Activated CD8-positive, alpha-beta memory T cell treated with anti-CD3 and anti-CD28 coated beads for 24 hours (primary cell): Measurements from ENCODE around the gene CYRIA.

Source experiments
- DNase-seq: peaks from one replicate; pipeline ENCODE4 v3.0.0-alpha.2; 2020

The CYRIA gene

DNA sequence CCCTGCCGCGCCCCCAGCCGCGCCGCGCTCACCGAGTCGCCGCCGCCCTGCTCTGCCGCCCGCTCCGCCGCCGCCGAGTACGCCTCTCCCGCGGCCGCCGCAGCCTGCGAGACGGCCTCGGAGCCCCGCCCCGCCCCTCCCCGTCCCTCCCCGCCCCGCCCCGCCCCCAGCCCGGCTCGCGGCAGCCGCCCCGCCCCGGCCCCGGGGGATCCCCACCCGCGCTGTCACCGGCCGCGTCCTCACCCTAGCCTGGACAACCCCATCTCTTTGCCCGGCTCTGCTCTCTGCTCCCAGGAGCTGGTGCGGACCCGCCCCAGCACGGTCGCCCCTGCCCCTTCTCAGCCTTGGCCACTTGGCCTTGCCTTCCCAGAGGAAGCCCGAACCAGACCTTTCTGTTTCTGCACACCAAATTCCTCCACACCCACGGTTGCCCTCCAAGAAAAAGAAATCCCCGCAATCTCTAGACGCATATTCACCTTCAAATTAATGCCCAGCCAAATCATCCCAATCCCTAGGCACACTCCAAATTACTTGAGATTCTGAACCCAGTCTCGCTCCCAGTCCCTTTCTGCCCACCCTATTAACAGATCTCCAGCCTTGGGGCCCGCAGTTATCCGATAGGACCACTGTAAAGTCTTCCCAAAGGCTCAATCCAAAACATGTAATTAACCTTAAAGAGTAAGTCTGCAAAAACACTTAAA is at the start of gene CYRIA:
Gene CYRIA (minus strand): TSS at position 87 of the 701 bp plus-strand sequence. CDS start 77,715 bp downstream, outside the sequence.
- peak; percentile 72 for DNase-seq

DNA sequence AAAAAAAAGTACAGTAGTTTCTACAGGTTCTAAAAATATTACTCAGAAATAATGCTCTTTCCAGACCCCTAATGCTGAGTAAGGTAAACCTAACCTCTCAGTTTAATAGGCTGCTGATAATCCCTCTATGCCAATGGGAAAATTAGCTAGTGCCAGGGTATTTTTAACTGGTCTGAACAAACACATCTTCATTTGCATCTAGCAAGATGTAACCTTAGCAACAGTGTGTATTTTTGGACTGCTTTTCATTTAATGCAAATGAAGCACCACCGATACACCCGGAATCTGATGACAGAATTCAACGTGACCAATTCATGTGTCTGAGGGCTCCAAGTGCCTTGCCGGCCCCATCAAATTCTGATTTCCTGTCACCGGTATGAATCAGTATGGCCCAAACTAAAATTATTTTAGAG is 47.4 kb upstream of the CYRIA start:
- no peak for DNase-seq

DNA sequence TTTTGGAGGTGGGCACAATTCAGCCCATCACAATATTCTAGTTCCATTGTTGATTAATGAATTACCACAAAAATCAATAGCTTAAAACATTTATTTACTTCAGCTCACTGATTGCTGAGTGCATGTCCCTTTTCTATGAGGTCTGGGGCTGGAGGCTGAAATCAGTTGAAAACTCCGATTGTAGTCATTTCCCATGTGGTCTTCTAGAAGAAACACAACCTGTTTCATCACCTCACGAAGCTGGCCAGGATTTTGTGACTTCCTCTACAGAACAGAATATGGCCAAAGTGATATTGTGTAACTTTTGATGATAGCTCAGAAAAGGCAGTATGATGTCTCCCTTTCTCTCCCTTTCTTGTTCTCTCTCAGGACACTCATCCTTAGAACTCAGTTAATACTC is 44.1 kb upstream of the CYRIA start:
- no peak for DNase-seq

DNA sequence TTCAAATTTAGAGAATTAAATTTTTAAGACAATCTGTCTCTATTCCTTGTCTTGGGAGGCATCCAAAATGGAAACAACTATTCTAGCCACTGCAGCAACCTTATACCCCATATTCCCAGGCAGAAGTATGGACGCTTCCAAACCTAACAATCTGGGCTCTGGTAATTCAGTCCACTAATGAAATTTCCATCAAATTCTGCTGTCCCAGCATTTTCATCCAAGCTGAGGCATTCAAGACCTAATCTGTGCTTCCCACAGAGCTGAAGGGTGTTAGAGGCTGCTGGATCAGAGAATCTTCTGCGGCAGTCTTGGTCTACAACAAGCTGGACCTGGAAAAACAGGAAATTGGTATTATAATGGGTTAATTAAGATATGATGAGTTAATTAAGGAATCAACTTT is 42.5 kb upstream of the CYRIA start:
- DNase-seq = no peak

DNA sequence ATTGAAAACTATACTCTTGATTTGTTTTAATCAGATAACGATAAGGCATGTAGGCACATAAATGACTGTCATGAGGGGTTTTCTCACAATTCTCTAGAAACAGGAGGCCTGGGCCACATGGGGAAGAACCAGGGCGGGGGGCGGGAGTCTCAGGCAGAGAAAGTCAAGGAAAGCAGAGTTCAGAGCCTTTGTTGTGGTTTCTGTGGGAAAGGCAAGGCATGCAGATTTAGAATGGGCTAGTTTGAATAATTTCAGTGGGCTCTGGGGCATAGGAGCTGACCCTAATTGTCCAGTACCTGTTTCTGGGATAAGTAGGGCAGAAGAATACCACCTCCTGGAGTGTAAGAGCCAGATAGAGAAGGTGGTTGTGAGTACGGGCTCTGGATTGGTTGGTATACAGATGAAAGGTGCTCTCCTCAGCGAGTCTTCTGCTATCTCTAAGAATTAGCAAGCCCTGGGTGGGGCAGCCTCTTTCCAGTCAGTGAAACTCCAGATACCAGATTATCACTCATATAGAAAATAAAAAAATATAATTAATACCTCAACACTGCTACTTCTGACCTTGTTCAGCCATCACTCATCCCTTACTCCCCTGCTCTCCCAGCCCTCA is 41.5 kb upstream of the CYRIA start:
- DNase-seq = no peak

DNA sequence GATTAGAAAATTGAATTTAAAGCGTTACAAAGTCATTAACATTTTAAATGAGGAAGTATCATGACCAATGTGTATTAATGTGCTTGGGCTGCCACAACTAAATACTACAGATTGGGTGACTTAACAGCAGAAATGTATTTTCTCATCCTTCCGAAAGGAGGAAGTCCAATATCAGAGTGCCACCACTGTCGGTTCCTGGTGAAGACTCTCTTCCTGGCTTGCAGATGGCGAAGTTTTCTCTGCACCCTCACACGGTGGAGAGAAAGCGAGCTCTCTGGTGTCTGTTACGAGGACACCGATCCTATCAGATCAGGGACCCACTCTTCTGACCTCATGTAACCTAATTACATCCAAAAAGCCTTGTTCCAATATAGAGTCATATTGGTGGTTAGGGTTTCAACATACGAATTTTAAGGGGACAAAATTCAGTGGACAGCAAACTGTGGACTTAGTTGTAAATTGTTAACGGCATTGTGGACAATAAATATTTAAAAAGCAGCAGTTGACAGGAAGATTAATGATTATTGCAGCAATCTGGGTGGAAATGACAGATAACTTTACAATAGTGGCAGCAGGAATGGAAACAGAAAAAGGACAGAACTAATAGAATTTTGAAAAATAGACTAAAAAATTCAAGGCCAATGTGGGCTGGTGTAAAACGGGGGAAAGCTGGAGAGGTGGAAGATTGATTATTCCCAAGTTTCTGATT is 35.1 kb upstream of the CYRIA start:
- no peak for DNase-seq

DNA sequence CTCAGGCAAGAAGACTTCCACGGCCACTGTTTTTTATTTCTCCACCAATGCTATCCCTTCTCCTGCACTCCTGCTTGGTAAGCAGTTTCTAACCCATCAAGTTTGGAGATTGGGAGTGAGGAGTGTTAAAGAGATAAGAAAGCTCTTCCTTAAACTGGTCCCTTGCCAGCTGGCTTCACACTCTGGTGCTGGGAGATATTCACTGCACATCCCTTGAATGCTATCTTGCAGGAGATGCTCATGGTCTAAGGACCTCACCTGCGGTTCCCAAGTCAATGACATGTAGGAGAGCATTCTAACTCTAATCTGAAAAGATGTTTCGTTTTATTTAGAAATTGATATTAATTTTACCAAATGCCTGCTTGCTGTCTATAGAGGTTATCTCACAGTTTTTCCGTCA is 28.2 kb upstream of the CYRIA start:
- DNase-seq = no peak

DNA sequence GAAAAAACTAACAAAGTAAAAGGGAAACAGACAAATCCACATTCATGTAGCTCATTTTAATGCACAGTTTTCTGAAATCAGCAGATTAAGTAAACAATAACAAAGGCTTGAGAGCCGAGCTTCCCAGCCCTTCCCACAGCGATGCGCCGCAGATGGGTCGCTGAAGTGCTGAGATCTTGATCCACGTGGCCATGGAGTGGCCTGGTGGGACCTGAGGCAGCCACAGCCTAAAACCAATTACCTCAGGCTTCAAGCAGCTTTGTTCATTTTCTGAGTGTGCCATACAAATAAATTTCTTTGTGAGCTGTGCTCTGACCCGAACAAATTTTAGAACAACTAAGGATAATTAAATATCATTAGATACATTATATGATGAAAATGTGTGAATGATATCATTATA is 25.6 kb upstream of the CYRIA start:
- no peak for DNase-seq

DNA sequence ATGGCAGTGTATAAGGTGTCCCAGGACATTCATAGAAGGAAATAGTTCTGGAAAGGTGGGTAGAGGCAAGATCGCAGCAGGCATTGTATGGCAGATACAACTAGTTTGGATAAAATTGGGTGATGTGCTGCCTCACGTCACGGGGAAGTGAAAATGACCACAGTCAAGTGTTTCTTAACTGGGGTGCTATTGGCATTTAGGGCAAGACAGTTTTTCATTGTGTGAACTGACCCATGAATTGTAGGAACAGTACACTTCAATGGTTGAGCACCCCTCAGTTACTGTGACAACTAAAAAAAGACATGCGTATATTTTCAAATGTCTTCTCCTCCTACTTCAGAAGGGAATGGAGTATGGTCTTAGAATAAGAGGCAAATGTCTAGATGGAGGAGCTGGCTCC is 22.3 kb upstream of the CYRIA start:
- no peak for DNase-seq

DNA sequence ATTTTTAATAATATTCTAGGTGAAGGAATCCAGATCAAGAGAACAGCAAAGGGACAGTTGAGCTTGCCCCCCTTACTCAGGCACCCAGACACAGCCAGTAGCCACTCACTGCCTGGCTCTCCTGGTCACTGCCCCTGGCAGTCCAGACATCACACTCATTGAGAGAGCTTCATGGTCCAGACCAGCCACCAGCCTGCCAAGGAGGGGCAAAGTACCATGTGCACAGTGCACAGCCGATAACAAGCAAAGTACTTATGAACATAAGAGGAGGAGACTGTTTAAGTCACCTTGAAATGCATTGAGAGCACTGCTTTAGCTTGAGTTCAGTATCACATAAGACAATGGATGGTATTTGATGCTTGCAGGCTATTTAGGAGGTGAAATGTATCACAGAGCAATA is 21.6 kb upstream of the CYRIA start:
- no peak for DNase-seq

DNA sequence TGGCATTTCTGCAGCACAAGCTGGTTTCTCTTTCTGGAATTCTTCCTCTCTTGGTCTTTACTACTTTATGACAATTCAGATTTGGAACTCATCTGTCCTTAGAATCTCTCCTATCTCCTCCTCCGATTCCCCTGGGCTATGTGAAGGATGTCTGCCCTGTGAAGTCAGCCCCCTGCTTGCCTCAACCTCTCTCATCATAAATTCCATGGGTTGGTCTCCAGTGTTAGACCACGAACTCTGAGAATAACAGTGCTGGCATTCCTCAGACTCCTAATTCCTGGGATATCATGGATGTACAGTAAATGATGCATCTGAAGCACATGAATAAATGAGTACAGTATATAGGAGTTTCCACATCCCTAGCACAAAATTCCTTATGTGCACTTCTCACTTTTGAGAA is 21.0 kb upstream of the CYRIA start:
- DNase-seq = no peak

DNA sequence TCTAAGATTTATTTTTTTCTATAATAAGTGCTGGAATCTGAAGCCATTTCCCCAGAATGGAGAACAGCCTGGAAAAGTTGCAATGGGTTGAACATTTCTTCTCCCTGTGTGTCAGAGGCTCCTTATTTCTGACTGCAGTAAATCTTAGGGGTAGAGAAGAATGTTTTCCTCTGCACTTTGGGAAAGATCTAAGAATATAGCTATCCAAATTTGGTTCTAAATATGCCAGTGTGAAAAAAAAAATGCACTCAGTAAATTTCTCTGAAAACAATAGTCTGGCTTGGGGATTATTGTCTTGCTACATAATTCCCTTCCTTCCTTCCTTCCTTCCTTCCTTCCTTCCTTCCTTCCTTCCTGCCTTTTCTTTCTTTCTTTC is 19.7 kb upstream of the CYRIA start:
- DNase-seq = no peak

DNA sequence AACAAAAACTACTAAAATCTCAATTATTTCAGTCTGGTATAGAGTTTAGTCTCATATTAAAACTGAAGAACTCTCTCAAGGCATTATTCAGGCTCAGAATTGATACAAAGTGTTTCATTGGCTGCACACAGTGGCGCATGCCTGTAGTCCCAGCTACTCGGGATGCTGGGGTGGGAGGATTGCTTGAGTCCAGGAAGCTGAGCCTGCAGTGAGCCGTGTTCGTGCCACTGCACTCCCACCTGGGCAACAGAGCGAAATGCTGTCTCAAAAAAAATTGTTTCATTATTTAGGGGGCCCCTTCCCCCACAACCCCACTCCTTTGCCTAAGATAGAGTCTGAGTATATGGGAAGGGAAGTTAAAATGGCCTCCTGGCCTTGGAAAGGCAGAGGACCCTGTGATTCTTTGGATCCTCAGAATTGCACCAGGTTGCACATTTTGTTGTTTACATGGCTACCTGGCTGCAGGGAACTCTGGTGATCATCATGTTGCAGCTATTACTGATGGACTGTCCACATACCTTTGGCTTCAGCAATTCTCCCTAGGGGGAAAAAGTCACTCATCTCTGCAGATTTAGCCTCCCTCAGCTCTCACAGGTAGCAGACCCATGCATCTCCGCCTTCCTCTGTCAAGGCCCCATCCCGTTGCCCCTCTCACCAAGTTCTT is 19.2 kb upstream of the CYRIA start:
- no peak for DNase-seq

DNA sequence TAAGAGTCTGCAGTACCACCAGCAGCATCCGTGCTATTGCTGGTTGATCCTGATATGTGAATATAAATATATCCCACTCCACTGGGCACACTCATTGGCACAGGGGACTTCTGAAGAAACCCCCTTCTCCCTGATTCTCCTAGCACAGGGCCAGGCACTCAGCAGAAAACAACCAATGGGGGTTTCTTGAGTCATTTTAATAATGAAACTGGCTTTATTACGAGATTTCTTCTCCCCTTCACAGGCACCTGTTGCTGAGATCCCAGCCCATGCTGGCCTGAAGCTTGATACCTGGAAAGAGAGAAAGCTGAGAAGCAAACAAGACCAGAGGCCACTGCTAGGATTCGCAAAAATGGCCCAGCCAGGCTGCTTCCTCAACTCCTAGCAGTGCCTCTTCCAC is 17.9 kb upstream of the CYRIA start:
- no peak for DNase-seq

DNA sequence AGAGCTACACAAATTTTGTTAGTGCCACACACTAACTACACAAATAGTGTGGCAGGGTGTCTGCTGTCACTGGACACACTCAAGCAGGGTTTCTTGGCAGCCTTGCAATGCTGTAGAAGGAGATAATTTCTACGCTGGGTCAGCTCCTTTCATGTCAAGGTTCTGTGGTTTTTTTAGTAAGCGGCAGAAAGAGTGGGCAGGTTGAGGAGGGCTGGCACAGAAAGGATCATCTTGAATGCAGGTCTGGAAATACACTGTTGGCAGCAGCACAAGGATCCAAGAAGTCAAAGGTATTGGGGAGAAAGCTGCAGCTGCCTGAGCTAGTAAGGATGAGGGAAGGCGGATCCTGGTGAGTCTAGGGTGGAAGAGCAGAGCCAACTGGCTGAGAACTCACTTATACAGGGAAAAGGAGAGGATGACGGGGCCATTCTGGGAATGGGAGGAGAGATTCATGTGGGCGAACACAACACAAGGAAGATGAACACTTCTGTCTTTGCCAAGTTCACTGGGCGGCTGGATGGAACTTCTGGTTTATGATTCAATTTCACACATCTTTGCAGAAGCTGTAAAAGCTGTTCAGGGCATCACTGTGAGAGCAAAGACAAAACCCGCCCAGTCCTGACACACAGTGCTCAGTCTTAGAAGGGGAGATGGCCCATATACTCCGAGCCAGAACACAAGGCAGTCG is 16.9 kb upstream of the CYRIA start:
- no peak for DNase-seq

DNA sequence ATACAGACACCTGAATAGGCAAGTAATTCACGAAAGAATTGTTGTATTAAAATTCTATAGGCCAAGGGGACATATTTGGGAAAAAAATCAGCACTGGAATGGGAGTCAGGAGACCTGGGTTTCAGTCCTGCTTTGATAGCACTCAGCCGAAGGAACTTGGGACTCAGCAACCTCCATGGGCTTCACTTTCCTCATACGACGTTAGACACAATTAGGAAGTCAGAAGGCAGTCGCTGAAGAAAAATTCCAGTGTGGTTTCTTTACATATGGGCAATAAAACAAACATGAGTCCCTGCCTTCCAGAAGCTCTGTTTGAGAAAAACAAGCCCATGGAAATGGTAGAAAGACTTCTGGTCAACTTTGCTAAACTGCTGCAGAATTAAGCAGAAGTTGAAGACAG is 15.1 kb upstream of the CYRIA start:
- no peak for DNase-seq

DNA sequence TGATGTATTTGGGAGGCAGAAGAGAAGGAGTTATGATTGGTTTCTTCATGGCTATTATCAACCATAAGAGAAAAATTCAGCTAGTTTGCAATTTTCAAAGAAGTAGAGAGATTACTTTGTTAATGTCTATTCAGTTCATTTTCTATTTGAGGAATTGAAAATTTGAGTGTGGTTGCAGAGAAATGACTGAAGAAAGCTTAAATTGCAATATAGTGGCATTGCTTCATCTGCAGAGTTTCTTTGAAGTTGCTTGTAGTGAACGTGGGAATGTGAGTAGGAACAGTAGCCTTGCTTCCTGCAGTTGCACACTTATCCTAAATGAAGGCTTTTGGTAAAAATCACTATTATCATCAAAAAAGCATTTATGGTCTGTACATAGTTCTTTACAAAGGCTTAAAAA is 14.7 kb upstream of the CYRIA start:
- DNase-seq = no peak

DNA sequence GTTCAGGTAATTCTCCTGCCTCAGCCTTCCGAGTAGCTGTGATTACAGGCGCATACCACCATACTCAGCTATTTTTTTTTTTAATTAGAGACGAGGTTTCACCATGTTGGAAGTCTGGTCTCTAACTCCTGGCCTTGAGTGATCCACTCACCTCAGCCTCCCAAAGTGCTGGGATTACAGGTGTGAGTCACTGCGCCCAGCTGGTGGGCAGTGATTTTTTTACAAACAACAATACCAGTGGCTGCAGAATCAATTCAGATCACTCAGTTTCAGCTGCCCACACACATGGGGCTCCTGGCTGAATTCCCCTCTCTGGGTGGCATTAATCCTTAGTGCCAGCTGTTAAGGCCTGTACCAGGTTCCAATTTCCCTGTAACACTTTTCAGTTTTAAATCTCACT is 13.3 kb upstream of the CYRIA start:
- no peak for DNase-seq

DNA sequence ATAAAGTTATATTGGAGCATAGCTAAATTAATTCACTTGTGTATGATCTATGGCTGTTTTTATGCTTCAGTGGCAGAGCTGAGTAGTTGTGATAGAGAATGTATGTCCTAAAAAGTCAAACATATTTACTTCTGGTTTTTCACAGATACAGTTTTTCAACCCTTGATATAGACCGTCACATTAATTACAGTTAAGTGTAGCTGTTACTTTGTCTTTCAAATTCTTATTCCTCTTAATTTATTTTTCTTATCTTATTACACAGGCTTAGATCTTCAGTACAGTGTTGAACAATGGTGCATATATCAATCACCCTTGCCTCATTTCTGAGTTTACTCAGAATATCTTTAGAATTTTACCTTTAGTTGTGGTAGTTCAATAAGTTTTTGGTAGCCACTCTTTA is 12.2 kb upstream of the CYRIA start:
- no peak for DNase-seq

DNA sequence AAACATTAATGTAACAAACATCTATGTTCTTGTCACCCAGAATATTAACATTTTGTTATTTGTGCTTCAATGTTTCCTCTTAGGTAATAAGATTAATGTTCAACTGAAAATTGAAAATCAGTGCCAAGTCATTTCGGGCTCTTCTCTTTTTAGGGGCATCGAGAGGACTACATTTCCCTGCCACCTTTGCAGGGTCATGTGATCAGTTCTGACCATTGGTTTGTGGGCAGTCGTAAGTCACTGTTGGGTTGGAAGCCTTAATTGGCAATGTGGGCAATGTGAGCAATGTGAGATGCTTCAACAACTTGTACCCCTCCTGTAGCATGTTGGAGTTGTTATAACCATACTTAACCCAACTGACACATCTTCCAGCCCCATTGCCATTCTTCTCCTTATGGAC is 10.1 kb upstream of the CYRIA start:
- DNase-seq = no peak

DNA sequence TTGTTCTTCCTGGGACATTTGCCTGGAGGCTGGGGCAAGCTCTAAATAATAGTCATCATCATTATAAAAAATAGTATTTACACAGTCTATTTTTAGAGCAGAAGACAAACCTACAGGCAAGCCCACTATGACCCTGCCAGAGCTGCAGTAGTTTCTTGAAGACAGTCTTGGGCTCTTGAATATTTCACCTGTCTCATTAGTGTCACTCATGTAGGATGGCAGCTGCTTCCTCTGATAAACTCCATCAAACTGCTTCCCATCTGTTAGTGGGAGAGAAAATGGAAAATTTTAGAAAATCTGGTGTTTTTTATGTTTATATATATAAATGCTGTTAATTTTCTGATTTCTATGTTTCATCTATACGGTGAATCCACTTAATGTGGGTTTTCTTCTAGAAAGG is 8.5 kb upstream of the CYRIA start:
- no peak for DNase-seq

DNA sequence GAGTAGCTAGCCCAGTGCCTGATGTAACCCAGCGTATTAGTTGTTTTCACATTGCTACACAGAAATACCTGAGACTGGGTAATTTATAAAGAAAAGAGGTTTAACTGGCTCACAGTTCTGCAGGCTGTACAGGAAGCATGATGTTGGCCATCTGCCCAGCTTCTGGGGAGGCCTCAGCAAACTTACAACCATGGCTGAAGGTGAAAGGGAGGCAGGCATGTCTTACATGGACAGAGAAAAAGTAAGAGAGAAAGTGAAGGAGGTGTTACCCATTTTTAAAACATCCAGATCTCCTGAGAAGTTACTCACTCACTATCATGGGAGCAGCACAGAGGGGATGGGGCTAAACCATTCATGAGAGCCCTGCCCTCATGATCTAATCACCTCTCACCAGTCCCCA is 6.1 kb upstream of the CYRIA start:
- DNase-seq = no peak

DNA sequence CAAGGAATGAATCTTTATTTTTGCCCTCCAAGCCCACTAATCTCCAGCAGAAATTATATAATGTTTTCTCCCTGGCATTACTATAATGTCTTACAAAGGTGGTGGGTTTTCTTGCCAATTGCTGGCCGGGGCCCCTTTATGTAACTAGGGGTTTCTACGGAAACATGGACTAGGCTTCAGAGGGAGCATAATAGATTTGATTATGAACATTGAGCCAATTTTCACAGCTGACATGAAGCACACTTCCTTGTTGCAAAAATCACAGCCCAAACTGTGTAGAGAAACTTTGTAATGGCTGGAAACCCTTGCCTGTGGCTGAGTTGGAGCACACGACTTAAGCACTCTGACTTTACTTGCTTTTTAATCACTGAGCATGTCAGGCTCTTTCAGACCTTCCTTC is 3.8 kb upstream of the CYRIA start:
- no peak for DNase-seq

DNA sequence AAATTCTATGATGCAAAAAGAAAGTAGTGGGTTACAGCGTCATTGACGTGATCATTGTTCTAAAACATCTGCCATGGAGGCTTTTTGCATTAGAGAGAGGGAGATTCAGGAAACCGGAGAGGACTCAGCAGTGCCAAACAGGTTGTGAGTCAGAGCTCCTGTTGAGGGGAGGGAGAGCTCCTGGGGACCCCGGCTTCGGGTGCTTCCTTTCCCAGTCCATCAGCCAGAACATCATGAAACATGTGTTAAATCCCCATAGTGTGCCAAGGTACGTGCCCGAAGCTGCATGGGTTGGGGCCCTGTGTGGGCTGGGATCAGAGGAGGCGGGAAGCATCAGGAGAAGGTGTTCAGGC is 791 bp upstream of the CYRIA start:
- no peak for DNase-seq
